H1 (cell line): ENCODE measurements around the gene RIPPLY1. TPM values are rescaled to one million over a fixed set of nuclear protein-coding genes. Genes with fewer than 3 reads are reported as not detected.

Source experiments
- CTCF ChIA-PET: fragments of 300-600 bp; sonication (Branson Sonifier 250); formaldehyde crosslinking; loops from one replicate; lab custom pipeline; 2021; ENCODE audit not compliant: partially characterized antibody; lab: Charles Lee
- POLR2A ChIA-PET: fragments of 300-600 bp; sonication (Branson Sonifier 250); formaldehyde crosslinking; loops from one replicate; lab custom pipeline; 2021; ENCODE audit warnings: inconsistent platforms; ENCODE audit not compliant: partially characterized antibody; lab: Charles Lee
- DNase-seq, 2 experiments: peaks; one replicate each; pipeline versions ENCODE4 v3.0.0 to v3.0.0-alpha.2; 2010 to 2022; ENCODE audit warnings: low spot score in 2 of 2, low read depth in 1 of 2, mixed read lengths in 1 of 2
- FAIRE-seq: peaks from 2 replicates; lab custom pipeline; 2011; peaks lifted over from hg19 to GRCh38; lab: Jason Lieb, UNC
- H2AFZ ChIP-seq: 2 replicates; pipeline ENCODE4 v1.8.1; 2012; ENCODE audit warnings: low read length, inconsistent platforms
- H2AK5ac ChIP-seq: 2 replicates; pipeline ENCODE4 v1.6.1; 2013; ENCODE audit warnings: low read depth, low read length
- H2BK120ac ChIP-seq: replicated peaks from 2 replicates; pipeline ENCODE3; 2013; ENCODE audit warnings: low read depth, low read length, inconsistent platforms
- H2BK12ac ChIP-seq: 2 replicates; pipeline ENCODE4 v1.6.1; 2013; ENCODE audit warnings: low read depth, low read length
- H2BK15ac ChIP-seq: 2 replicates; pipeline ENCODE4 v1.6.1; 2013; ENCODE audit warnings: low read length
- H2BK20ac ChIP-seq: 2 replicates; pipeline ENCODE4 v1.6.1; 2013; ENCODE audit warnings: low read length
- H2BK5ac ChIP-seq: 2 replicates; pipeline ENCODE4 v1.6.1; 2013; ENCODE audit warnings: low read depth, low read length
- H3K14ac ChIP-seq: 2 replicates; pipeline ENCODE4 v1.6.1; 2013; ENCODE audit warnings: inconsistent platforms; ENCODE audit not compliant: insufficient read length
- H3K18ac ChIP-seq: 2 replicates; pipeline ENCODE4 v1.6.1; 2013; ENCODE audit warnings: low read length; ENCODE audit errors: extremely low read depth
- H3K23ac ChIP-seq: 2 replicates; pipeline ENCODE4 v1.6.1; 2013; ENCODE audit warnings: inconsistent platforms; ENCODE audit not compliant: insufficient read length
- H3K23me2 ChIP-seq: 2 replicates; pipeline ENCODE4 v1.6.1; 2013; ENCODE audit warnings: low read depth, low read length
- H3K27ac ChIP-seq: 2 replicates; pipeline ENCODE4 v1.6.1; 2011; ENCODE audit warnings: low read depth, low read length, inconsistent platforms
- H3K27me3 ChIP-seq, 4 experiments: replicated peaks in 1 of 4; 1 replicate in 1 of 4; 2 replicates in 3 of 4; pipeline versions ENCODE4 v1.6.1 to v1.8.1; 2011 to 2013; ENCODE audit warnings: low read length in 3 of 4, mild to moderate bottlenecking in 3 of 4, inconsistent platforms in 2 of 4, mixed read lengths in 2 of 4, moderate library complexity in 1 of 4; ENCODE audit not compliant: control insufficient read depth in 3 of 4, insufficient read depth in 3 of 4; ENCODE audit errors: extremely low read depth in 1 of 4
- H3K36me3 ChIP-seq, 4 experiments: 2 replicates each; pipeline versions ENCODE4 v1.6.1 to v1.8.1; 2011 to 2013; ENCODE audit warnings: mild to moderate bottlenecking in 4 of 4, low read length in 3 of 4, moderate library complexity in 2 of 4, control low read depth in 1 of 4, inconsistent platforms in 1 of 4; ENCODE audit not compliant: insufficient read depth in 4 of 4, control insufficient read depth in 2 of 4
- H3K4ac ChIP-seq: replicated peaks from 2 replicates; pipeline ENCODE3; 2013; ENCODE audit warnings: low read length, low read depth, mixed read lengths, inconsistent platforms; ENCODE audit not compliant: insufficient read length
- H3K4me1 ChIP-seq, 4 experiments: replicated peaks in 1 of 4; 1 replicate in 1 of 4; 2 replicates in 3 of 4; pipeline versions ENCODE4 v1.6.1 to v1.8.1; 2011 to 2013; ENCODE audit warnings: low read length in 3 of 4, inconsistent platforms in 2 of 4, mixed read lengths in 1 of 4; ENCODE audit not compliant: insufficient read depth in 4 of 4, control insufficient read depth in 3 of 4
- H3K4me2 ChIP-seq, 2 experiments: 2 replicates each; pipeline versions ENCODE4 v1.6.1 to v1.8.1; 2011 to 2013; ENCODE audit warnings: low read depth in 2 of 2, low read length in 2 of 2, control low read depth in 1 of 2, inconsistent platforms in 1 of 2, mild to moderate bottlenecking in 1 of 2; ENCODE audit not compliant: insufficient read depth in 1 of 2
- H3K4me3 ChIP-seq, 4 experiments: fragments of 200-600, 300-600 bp in 1 of 4; sonication (generic), shearing (Covaris generic), sonication (Bioruptor Twin) in 1 of 4; 2 replicates each; pipeline versions ENCODE4 v1.5.1 to v1.8.1; 2011 to 2016; ENCODE audit warnings: low read length in 4 of 4, low read depth in 3 of 4, control low read depth in 2 of 4, inconsistent platforms in 2 of 4, mild to moderate bottlenecking in 2 of 4, mixed read lengths in 1 of 4, moderate library complexity in 1 of 4; ENCODE audit not compliant: insufficient read depth in 2 of 4; ENCODE audit errors: extremely low read depth in 1 of 4
- H3K56ac ChIP-seq: replicated peaks from 2 replicates; pipeline ENCODE3; 2013; ENCODE audit warnings: low read depth, mild to moderate bottlenecking, mixed read lengths, low read length, inconsistent platforms; ENCODE audit not compliant: insufficient read length
- H3K79me1 ChIP-seq: 2 replicates; pipeline ENCODE4 v1.6.1; 2013; ENCODE audit warnings: low read depth, low read length, control low read depth
- H3K79me2 ChIP-seq, 2 experiments: 2 replicates each; pipeline versions ENCODE4 v1.6.1 to v1.8.1; 2012 to 2013; ENCODE audit warnings: low read length in 2 of 2, mild to moderate bottlenecking in 2 of 2, inconsistent platforms in 1 of 2; ENCODE audit not compliant: insufficient read depth in 2 of 2, control insufficient read depth in 1 of 2
- H3K9ac ChIP-seq, 4 experiments: replicated peaks in 1 of 4; 1 replicate in 1 of 4; 2 replicates in 3 of 4; pipeline versions ENCODE4 v1.6.1 to v1.8.1; 2011 to 2013; ENCODE audit warnings: low read depth in 3 of 4, low read length in 3 of 4, control low read depth in 2 of 4, mild to moderate bottlenecking in 2 of 4, moderate library complexity in 2 of 4, inconsistent platforms in 1 of 4; ENCODE audit errors: extremely low read depth in 1 of 4
- H3K9me3 ChIP-seq, 2 experiments: 2 replicates each; pipeline versions ENCODE4 v1.6.1 to v1.8.1; 2012 to 2013; ENCODE audit warnings: mild to moderate bottlenecking in 2 of 2, moderate library complexity in 2 of 2, control low read depth in 1 of 2, inconsistent platforms in 1 of 2, low read depth in 1 of 2, low read length in 1 of 2, mixed read lengths in 1 of 2; ENCODE audit not compliant: insufficient read depth in 2 of 2
- H4K20me1 ChIP-seq, 2 experiments: replicated peaks in 1 of 2; 2 replicates each; pipeline versions ENCODE3 to v1.8.1; 2011 to 2013; ENCODE audit warnings: inconsistent platforms in 2 of 2, low read length in 2 of 2, mild to moderate bottlenecking in 1 of 2; ENCODE audit not compliant: insufficient read depth in 2 of 2, control insufficient read depth in 1 of 2
- H4K5ac ChIP-seq: 2 replicates; pipeline ENCODE4 v1.6.1; 2013; ENCODE audit warnings: low read length, low read depth, mixed read lengths, inconsistent platforms; ENCODE audit not compliant: insufficient read length
- H4K8ac ChIP-seq: 2 replicates; pipeline ENCODE4 v1.8.0; 2013; ENCODE audit warnings: mild to moderate bottlenecking, moderate library complexity, low read length, inconsistent platforms; ENCODE audit not compliant: insufficient read depth; ENCODE audit errors: extremely low read depth
- H4K91ac ChIP-seq: replicated peaks from 2 replicates; pipeline ENCODE3; 2013; ENCODE audit warnings: low read length, mixed read lengths, inconsistent platforms; ENCODE audit not compliant: insufficient read length
- TBP ChIP-seq: IDR thresholded peaks from 2 replicates; pipeline ENCODE4 v1.6.1; 2011; ENCODE audit warnings: low read depth, low read length, improper control_type of control experiment
- WGBS, 2 experiments: shearing (Covaris generic) in 1 of 2; methylation state at CpG; one replicate each; pipeline versions ENCODE4 v1.1.6 to v1.1.7; 2013 to 2015; ENCODE audit warnings: low lambda C conversion rate in 2 of 2, mixed read lengths in 2 of 2, inconsistent platforms in 1 of 2, low coverage in 1 of 2, missing lambda C conversion rate in 1 of 2; ENCODE audit not compliant: insufficient replicate concordance in 2 of 2, insufficient coverage in 1 of 2, insufficient read length in 1 of 2; ENCODE audit errors: extremely low coverage in 1 of 2, missing lambda C conversion rate in 1 of 2; 5-methylcytosine and 5-hydroxymethylcytosine counted together
- polyA plus RNA-seq, 7 experiments: library from polyadenylated mRNA; depleted of rRNA in 3 of 7; stranded (reverse) in 5 of 7; unstranded in 2 of 7; fragments of >200 nt in 5 of 7; fragments of 200-250 nt in 2 of 7; gene quantifications; 1 replicate in 5 of 7; 2 replicates in 1 of 7; 4 replicates in 1 of 7; pipeline versions ENCODE4 v1.2.1 to v1.2.3, GENCODE V29; 2011 to 2013; ENCODE audit warnings: missing spikeins in 2 of 7, mixed read lengths in 2 of 7
- total RNA-seq: library from RNA; stranded (reverse); fragmentation: NEBNext Ultra II Directional; extraction: Animal tissue kit (Norgen Biotek cat#: 25700); gene quantifications from 2 replicates; pipeline ENCODE4 v1.2.1, GENCODE V29; 2021

RIPPLY1 gene
- total and polyA plus RNA-seq, 2 of the 8 experiments (the other 6 are each of a cell fraction or from before 2014, with no cell fraction given) = not detected

DNA sequence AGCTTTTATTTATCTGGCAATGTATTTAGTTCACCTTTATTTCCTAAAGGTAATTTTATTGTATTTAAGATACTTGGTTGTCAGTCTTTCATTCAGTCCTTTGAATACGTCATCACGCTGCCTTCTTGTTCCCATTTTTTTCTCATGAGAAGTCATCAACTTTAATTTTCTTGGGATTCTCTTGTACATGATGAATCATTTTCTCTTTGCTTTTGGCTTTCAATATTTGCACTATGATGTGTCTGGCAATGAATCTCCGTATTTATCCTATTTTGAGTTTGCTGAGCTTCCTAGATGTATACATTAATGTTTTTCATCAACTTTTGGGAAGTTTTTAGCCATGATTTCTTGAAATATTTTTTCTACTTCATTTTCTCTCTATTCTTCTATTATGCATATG, 45.5 kb upstream of the RIPPLY1 start:
- no peak overlapping the region for H3K9ac ChIP-seq
- ChIA-PET CTCF (no interaction called here), POLR2A (no interaction called here)
- H2BK12ac ChIP-seq = no peak overlapping the region
- no peaks in the 10 kb centered on the region for H3K36me3 ChIP-seq
- no peaks in the 10 kb centered on the region for H3K23me2 ChIP-seq
- H3K4me1 ChIP-seq = no peaks in the 10 kb centered on the region
- no peak overlapping the region for H2BK20ac ChIP-seq
- no peaks in the 10 kb centered on the region for H4K20me1 ChIP-seq
- H3K4me3 ChIP-seq = no peak overlapping the region
- DNase-seq = no peak
- H3K27ac ChIP-seq = no peak overlapping the region
- no peak overlapping the region for H3K4ac ChIP-seq
- FAIRE-seq = no peak
- H4K91ac ChIP-seq = no peak overlapping the region
- no peak overlapping the region for H3K23ac ChIP-seq
- H3K18ac ChIP-seq = no peak overlapping the region
- no peak overlapping the region for H3K56ac ChIP-seq
- H4K8ac ChIP-seq = no peak overlapping the region
- no peak overlapping the region for H2BK15ac ChIP-seq
- H3K27me3 ChIP-seq = no peaks in the 10 kb centered on the region
- no peak overlapping the region for H2AK5ac ChIP-seq
- H3K4me2 ChIP-seq = no peak overlapping the region
- WGBS, 2 experiments = 92% methylated on average over 3 of the region's 3 CpGs; no CpG with 5 or more reads in 1 of the 2 experiments
- no peak overlapping the region for H3K14ac ChIP-seq
- H2BK120ac ChIP-seq = no peak overlapping the region
- H3K79me1 ChIP-seq = no peaks in the 10 kb centered on the region
- no peaks in the 10 kb centered on the region for H3K79me2 ChIP-seq
- H4K5ac ChIP-seq = no peak overlapping the region
- no peak for TF ChIP-seq TBP
- TF ChIP-seq, all 59 proteins: peak for 0
- no peaks in the 10 kb centered on the region for H3K9me3 ChIP-seq
- H2BK5ac ChIP-seq = no peak overlapping the region
- H2AFZ ChIP-seq = no peak overlapping the region
